K562 (cell line): ENCODE results near the gene HNRNPLL. TPM values are rescaled to one million over a fixed set of nuclear protein-coding genes. Genes with fewer than 3 reads are reported as not detected.

Source experiments
- ATAC-seq: fragments of 200-7000 bp; cut with Tn5 transposase; 3 replicates; pipeline ENCODE4 v1.9.1; 2020; ENCODE audit warnings: moderate library complexity
- BruUV-seq: library from RNA; stranded (reverse); fragments of 400-500 nt; replicated peaks from 2 replicates; lab custom pipeline; 2021; lab: Mats Ljungman, UMichigan
- CTCF ChIA-PET: fragments of 300-600 bp; formaldehyde crosslinking; extraction: SDS; loops from one replicate; lab custom pipeline; 2021; ENCODE audit warnings: low intra/inter-chr PET ratio; lab: Yijun Ruan, JAX
- POLR2A ChIA-PET: fragments of 300-600, 350-650 bp; sonication (Branson Sonifier 250); formaldehyde crosslinking; extraction: SDS; loops from one replicate; lab custom pipeline; 2021; ENCODE audit warnings: antibody characterized with exemption, inconsistent platforms; lab: Yijun Ruan, JAX
- DNase-seq, 4 experiments: peaks; one replicate each; pipeline versions ENCODE4 v3.0.0 to v3.0.0-alpha.2; 2011 to 2018; ENCODE audit warnings: low spot score in 3 of 4, mixed read lengths in 3 of 4; ENCODE audit errors: extremely low read depth in 1 of 4
- FAIRE-seq: peaks from 2 replicates; lab custom pipeline; 2011; peaks lifted over from hg19 to GRCh38; lab: Jason Lieb, UNC
- H2AFZ ChIP-seq: 2 replicates; pipeline ENCODE4 v1.6.0; 2011; ENCODE audit warnings: low read depth, low read length, control low read depth, inconsistent platforms
- H3K27ac ChIP-seq: fragments of 200-600 bp; 3 replicates; pipeline ENCODE4 v1.8.0; 2011; ENCODE audit warnings: low read depth, mild to moderate bottlenecking, control low read depth, inconsistent platforms, low read length, moderate library complexity, mixed read lengths; ENCODE audit errors: extremely low read depth
- H3K27me3 ChIP-seq, 2 experiments: fragments of 300-600 bp in 1 of 2; 2 replicates in 1 of 2; 3 replicates in 1 of 2; pipeline versions ENCODE4 v1.6.0 to v1.8.0; 2011; ENCODE audit warnings: inconsistent platforms in 2 of 2, low read length in 2 of 2, mild to moderate bottlenecking in 1 of 2, mixed read lengths in 1 of 2, moderate library complexity in 1 of 2; ENCODE audit not compliant: control insufficient read depth in 2 of 2, insufficient read depth in 2 of 2
- H3K36me3 ChIP-seq: fragments of 300-600 bp; 3 replicates; pipeline ENCODE4 v1.8.0; 2011; ENCODE audit warnings: mild to moderate bottlenecking, low read length, inconsistent platforms; ENCODE audit not compliant: control insufficient read depth, insufficient read depth
- H3K4me1 ChIP-seq, 2 experiments: fragments of 200-600 bp in 1 of 2; replicated peaks in 1 of 2; 2 replicates in 1 of 2; 3 replicates in 1 of 2; pipeline versions ENCODE4 v1.5.1 to v1.8.0; 2011; ENCODE audit warnings: inconsistent platforms in 2 of 2, low read length in 2 of 2, mild to moderate bottlenecking in 1 of 2, mixed read lengths in 1 of 2, moderate library complexity in 1 of 2; ENCODE audit not compliant: control insufficient read depth in 2 of 2, insufficient read depth in 2 of 2
- H3K4me2 ChIP-seq: 2 replicates; pipeline ENCODE4 v1.6.1; 2011; ENCODE audit warnings: low read length, control low read depth, inconsistent platforms, mixed read lengths; ENCODE audit not compliant: insufficient read depth
- H3K4me3 ChIP-seq: fragments of 200-600 bp; sonication (generic), shearing (Covaris generic); 2 replicates; pipeline ENCODE4 v1.5.1; 2016; ENCODE audit warnings: control low read depth, inconsistent platforms
- H3K79me2 ChIP-seq: fragments of 200-600 bp; 3 replicates; pipeline ENCODE4 v1.8.0; 2011; ENCODE audit warnings: low read length, inconsistent platforms; ENCODE audit not compliant: control insufficient read depth, insufficient read depth
- H3K9ac ChIP-seq, 2 experiments: 2 replicates each; pipeline versions ENCODE4 v1.6.0 to v1.6.1; 2011; ENCODE audit warnings: low read depth in 2 of 2, low read length in 2 of 2, control low read depth in 1 of 2, inconsistent platforms in 1 of 2, mild to moderate bottlenecking in 1 of 2, mixed read lengths in 1 of 2; ENCODE audit not compliant: insufficient read depth in 1 of 2
- H3K9me1 ChIP-seq: one replicate; pipeline ENCODE4 v1.6.0; 2011; ENCODE audit warnings: inconsistent platforms, mild to moderate bottlenecking, low read length, moderate library complexity; ENCODE audit not compliant: control insufficient read depth, insufficient read depth
- H3K9me3 ChIP-seq: replicated peaks from 2 replicates; pipeline ENCODE4 v1.5.1; 2011; ENCODE audit warnings: low read depth, low read length, inconsistent platforms; ENCODE audit not compliant: control insufficient read depth, insufficient read depth
- H4K20me1 ChIP-seq: replicated peaks from 2 replicates; pipeline ENCODE4 v1.6.1; 2011; ENCODE audit warnings: low read length, inconsistent platforms, mixed read lengths; ENCODE audit not compliant: control insufficient read depth, insufficient read depth
- BRD9 ChIP-seq: fragments of 450-650 bp; IDR thresholded peaks from 2 replicates; pipeline ENCODE4 v1.6.1; 2018; ENCODE audit warnings: low read depth; ENCODE audit not compliant: partially characterized antibody
- CBFA2T2 ChIP-seq: fragments of 450-650 bp; conservative IDR thresholded peaks from 2 replicates; pipeline ENCODE4 v1.6.1; 2017; ENCODE audit warnings: mild to moderate bottlenecking
- DIDO1 ChIP-seq: fragments of 450-650 bp; IDR thresholded peaks from 2 replicates; pipeline ENCODE4 v1.6.1; 2016; ENCODE audit warnings: low read depth, missing biosample characterization, missing genetic modification characterization
- ETS2 ChIP-seq: IDR thresholded peaks from 2 replicates; pipeline ENCODE4 v1.6.1; 2016; ENCODE audit warnings: borderline replicate concordance, missing genetic modification characterization, mild to moderate bottlenecking, moderate library complexity, missing compliant biosample characterization; ENCODE audit not compliant: poor library complexity, severe bottlenecking
- KDM4B ChIP-seq, 2 experiments: fragments of 450-650 bp in 1 of 2; sonication (generic) in 1 of 2; IDR thresholded peaks; 2 replicates each; pipeline ENCODE4 v1.6.1; 2016 to 2017; ENCODE audit warnings: borderline replicate concordance in 2 of 2, antibody characterized with exemption in 1 of 2, low read depth in 1 of 2, mild to moderate bottlenecking in 1 of 2
- KLF10 ChIP-seq: fragments of 250-450 bp; sonication (Bioruptor Pico); IDR thresholded peaks from 2 replicates; pipeline ENCODE4 v1.6.1; 2021; ENCODE audit warnings: matching md5 sums
- ZNF121 ChIP-seq: sonication (generic); formaldehyde crosslinking; conservative IDR thresholded peaks from 2 replicates; pipeline ENCODE4 v1.8.0; 2022; ENCODE audit warnings: missing genetic modification reagents
- ZNF699 ChIP-seq: fragments of 250-450 bp; sonication (Bioruptor Pico); IDR thresholded peaks from 2 replicates; pipeline ENCODE4 v1.8.0; 2021; ENCODE audit warnings: mild to moderate bottlenecking, moderate library complexity; ENCODE audit not compliant: insufficient replicate concordance
- WGBS: fragments of 100-300 bp; shearing (Covaris generic); methylation state at CpG from one replicate; pipeline ENCODE4 v1.1.6; 2016; ENCODE audit warnings: low coverage, mixed read lengths; ENCODE audit not compliant: insufficient coverage; ENCODE audit errors: missing lambda C conversion rate; 5-methylcytosine and 5-hydroxymethylcytosine counted together
- in situ Hi-C: fragments of 300-500 bp; cut with MboI; formaldehyde crosslinking; loops from 4 replicates; pipeline ENCODE4 v1.15.0; 2018; ENCODE audit warnings: inconsistent platforms, mixed read lengths
- intact Hi-C: fragments of 100-400 bp; cut with micrococcal nuclease; formaldehyde crosslinking; loops from 2 replicates; pipeline ENCODE4 v1.14.2; 2022
- polyA plus RNA-seq, 8 experiments: library from polyadenylated mRNA; depleted of rRNA in 4 of 8; stranded (reverse) in 5 of 8; unstranded in 3 of 8; fragments of >200 nt; fragmentation: Nextera tagmentation in 2 of 8; fragmentation: Illumina TruSeq in 1 of 8; extraction: Ambion mirVana in 2 of 8; extraction: Trizol in 1 of 8; gene quantifications; 2 replicates each; pipeline versions ENCODE4 v1.2.1 to v1.2.3, GENCODE V29; 2011 to 2014; ENCODE audit warnings: inconsistent platforms in 1 of 8, missing spikeins in 1 of 8
- total RNA-seq, 7 experiments: library from RNA; depleted of rRNA in 6 of 7; stranded (reverse); fragments of >200 nt in 6 of 7; fragmentation: Illumina TruSeq in 2 of 7; extraction: Trizol in 2 of 7; gene quantifications; 2 replicates each; pipeline versions ENCODE4 v1.2.1 to v1.2.3, GENCODE V29; 2011 to 2021; ENCODE audit warnings: low replicate concordance in 1 of 7
- TF ChIP-seq, protein P1 (sequence below): fragments of 450-650 bp; formaldehyde crosslinking; IDR thresholded peaks from 2 replicates; pipeline ENCODE4 v1.4.0; 2022; ENCODE audit warnings: mild to moderate bottlenecking, moderate library complexity
- TF ChIP-seq, protein P2 (sequence below): IDR thresholded peaks from 2 replicates; pipeline ENCODE4 v1.6.1; 2014; ENCODE audit warnings: antibody characterized with exemption
- TF ChIP-seq, protein P3 (sequence below): sonication (generic); formaldehyde crosslinking; IDR thresholded peaks from 2 replicates; pipeline ENCODE4 v1.8.1; 2023; ENCODE audit warnings: missing genetic modification reagents, mild to moderate bottlenecking, borderline replicate concordance
- TF ChIP-seq, protein P4 (sequence below): fragments of 250-450 bp; sonication (Bioruptor Pico); IDR thresholded peaks from 2 replicates; pipeline ENCODE4 v1.8.0; 2022; ENCODE audit warnings: inconsistent platforms, mild to moderate bottlenecking, moderate library complexity, borderline replicate concordance

HNRNPLL gene
- total and polyA plus RNA-seq, 9 of the 15 experiments (the other 6 are each of a cell fraction or from before 2014, with no cell fraction given): 19.8 to 135 (median 57.8) TPM

DNA sequence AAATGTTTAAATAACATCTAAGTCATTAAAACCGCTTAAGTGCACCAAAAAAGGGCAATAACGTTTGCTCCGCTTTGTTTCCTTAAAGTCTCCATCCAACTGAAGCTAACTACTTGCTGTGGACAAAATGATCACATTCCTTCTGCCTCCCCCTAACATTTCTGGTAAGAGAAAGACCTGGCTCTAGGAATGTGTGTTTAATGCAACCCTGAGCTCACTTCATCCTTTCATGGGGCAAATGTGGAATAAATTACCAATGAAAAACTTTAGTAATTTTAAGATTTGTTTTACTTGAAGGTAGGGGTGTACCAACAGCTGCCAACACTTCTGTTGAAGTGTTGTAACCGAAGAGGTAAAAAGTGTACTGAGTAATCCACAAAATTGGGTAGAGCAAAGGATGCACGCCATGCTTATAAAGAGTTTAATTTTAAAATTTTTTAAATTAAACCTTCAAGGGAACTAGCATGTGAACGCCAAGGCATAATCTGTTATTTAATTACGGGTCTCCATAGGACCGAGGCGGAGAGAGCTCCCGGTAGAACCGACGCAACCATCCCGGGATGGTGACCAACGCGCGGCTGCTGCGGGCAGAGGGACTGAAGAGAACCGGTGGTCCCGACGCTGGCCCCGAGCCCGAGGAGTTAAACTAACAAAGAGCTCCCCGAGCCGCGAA is 1.1 kb downstream of the HNRNPLL start:
- Histone ChIP-seq H3K9ac (peak overlapping the region; percentile 88 to 96), H3K9me3 (no peaks in the 10 kb centered on the region), H3K4me3 (peak overlapping the region; percentile 92), H3K4me1 (peaks cover 6 to 38% of the 10 kb centered on the region in 2 experiments), H3K79me2 (peaks cover 61% of the 10 kb centered on the region), H3K27ac (peak overlapping the region; percentile 92), H3K27me3 (no peaks in the 10 kb centered on the region), H3K9me1 (no peaks in the 10 kb centered on the region), H2AFZ (no peak overlapping the region), H3K36me3 (peaks cover 8% of the 10 kb centered on the region; the same call in 1 of the 3 replicates), H3K4me2 (peak overlapping the region; percentile 82), H4K20me1 (peaks cover 11% of the 10 kb centered on the region)
- intact Hi-C loops: loop anchor here (1.0 to 2.0 kb wide), 3 partner anchors 43 to 120 kb away; partner anchors contain the start of gene GALM
- WGBS: 2% methylated on average over 25 of the region's 25 CpGs
- DNase-seq (peak in 1 of 4 experiments; percentile 53), FAIRE-seq (no peak), ATAC-seq (peak; percentile 4)
- ChIA-PET POLR2A (interaction anchor here (0.6 to 3.1 kb wide), 16 partner anchors 11 to 1405 kb away, joined by 3 to 24 read pairs (median 3); partner anchors contain the start of genes GALM and SRSF7), CTCF (no interaction called here)
- in situ Hi-C loops: loop anchor here (5.0 kb wide), 1 partner anchor 71 kb away; no protein-coding TSS in a partner anchor
- BruUV-seq: TSS peak; percentile 34
- TF ChIP-seq ZNF121 (no peak), KDM4B (IDR thresholded peaks at IDR 0.05; ENCODE audit: borderline replicate concordance in 2 of 2, low read depth in 1 of 2) (no peak), CBFA2T2 (no peak), ZNF699 (CRISPR knock-in tag) (no peak), ETS2 (no peak), BRD9 (no peak), KLF10 (CRISPR knock-in tag) (no peak), DIDO1 (no peak)
- TF ChIP-seq, protein P1, sequence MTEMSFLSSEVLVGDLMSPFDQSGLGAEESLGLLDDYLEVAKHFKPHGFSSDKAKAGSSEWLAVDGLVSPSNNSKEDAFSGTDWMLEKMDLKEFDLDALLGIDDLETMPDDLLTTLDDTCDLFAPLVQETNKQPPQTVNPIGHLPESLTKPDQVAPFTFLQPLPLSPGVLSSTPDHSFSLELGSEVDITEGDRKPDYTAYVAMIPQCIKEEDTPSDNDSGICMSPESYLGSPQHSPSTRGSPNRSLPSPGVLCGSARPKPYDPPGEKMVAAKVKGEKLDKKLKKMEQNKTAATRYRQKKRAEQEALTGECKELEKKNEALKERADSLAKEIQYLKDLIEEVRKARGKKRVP: no peak
- TF ChIP-seq, protein P2, sequence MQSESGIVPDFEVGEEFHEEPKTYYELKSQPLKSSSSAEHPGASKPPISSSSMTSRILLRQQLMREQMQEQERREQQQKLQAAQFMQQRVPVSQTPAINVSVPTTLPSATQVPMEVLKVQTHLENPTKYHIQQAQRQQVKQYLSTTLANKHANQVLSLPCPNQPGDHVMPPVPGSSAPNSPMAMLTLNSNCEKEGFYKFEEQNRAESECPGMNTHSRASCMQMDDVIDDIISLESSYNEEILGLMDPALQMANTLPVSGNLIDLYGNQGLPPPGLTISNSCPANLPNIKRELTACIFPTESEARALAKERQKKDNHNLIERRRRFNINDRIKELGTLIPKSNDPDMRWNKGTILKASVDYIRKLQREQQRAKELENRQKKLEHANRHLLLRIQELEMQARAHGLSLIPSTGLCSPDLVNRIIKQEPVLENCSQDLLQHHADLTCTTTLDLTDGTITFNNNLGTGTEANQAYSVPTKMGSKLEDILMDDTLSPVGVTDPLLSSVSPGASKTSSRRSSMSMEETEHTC: no peak
- TF ChIP-seq, protein P3, sequence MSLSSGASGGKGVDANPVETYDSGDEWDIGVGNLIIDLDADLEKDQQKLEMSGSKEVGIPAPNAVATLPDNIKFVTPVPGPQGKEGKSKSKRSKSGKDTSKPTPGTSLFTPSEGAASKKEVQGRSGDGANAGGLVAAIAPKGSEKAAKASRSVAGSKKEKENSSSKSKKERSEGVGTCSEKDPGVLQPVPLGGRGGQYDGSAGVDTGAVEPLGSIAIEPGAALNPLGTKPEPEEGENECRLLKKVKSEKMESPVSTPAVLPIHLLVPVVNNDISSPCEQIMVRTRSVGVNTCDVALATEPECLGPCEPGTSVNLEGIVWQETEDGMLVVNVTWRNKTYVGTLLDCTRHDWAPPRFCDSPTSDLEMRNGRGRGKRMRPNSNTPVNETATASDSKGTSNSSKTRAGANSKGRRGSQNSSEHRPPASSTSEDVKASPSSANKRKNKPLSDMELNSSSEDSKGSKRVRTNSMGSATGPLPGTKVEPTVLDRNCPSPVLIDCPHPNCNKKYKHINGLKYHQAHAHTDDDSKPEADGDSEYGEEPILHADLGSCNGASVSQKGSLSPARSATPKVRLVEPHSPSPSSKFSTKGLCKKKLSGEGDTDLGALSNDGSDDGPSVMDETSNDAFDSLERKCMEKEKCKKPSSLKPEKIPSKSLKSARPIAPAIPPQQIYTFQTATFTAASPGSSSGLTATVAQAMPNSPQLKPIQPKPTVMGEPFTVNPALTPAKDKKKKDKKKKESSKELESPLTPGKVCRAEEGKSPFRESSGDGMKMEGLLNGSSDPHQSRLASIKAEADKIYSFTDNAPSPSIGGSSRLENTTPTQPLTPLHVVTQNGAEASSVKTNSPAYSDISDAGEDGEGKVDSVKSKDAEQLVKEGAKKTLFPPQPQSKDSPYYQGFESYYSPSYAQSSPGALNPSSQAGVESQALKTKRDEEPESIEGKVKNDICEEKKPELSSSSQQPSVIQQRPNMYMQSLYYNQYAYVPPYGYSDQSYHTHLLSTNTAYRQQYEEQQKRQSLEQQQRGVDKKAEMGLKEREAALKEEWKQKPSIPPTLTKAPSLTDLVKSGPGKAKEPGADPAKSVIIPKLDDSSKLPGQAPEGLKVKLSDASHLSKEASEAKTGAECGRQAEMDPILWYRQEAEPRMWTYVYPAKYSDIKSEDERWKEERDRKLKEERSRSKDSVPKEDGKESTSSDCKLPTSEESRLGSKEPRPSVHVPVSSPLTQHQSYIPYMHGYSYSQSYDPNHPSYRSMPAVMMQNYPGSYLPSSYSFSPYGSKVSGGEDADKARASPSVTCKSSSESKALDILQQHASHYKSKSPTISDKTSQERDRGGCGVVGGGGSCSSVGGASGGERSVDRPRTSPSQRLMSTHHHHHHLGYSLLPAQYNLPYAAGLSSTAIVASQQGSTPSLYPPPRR (CRISPR knock-in tag): no peak
- TF ChIP-seq, protein P4, sequence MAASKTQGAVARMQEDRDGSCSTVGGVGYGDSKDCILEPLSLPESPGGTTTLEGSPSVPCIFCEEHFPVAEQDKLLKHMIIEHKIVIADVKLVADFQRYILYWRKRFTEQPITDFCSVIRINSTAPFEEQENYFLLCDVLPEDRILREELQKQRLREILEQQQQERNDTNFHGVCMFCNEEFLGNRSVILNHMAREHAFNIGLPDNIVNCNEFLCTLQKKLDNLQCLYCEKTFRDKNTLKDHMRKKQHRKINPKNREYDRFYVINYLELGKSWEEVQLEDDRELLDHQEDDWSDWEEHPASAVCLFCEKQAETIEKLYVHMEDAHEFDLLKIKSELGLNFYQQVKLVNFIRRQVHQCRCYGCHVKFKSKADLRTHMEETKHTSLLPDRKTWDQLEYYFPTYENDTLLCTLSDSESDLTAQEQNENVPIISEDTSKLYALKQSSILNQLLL (CRISPR knock-in tag): no peak
